K562 (cell line): ENCODE results near the gene CSF2RB. TPM values are rescaled to one million over a fixed set of nuclear protein-coding genes. Genes with fewer than 3 reads are reported as not detected.

ENCODE experiments used
- CGGBP1 ChIP-seq: fragments of 250-450 bp; sonication (Bioruptor Pico); IDR thresholded peaks from 2 replicates; pipeline ENCODE4 v1.9.0; 2021; ENCODE audit warnings: mild to moderate bottlenecking
- CREB1 ChIP-seq, 2 experiments: sonication (generic) in 1 of 2; formaldehyde crosslinking in 1 of 2; IDR thresholded peaks; 2 replicates each; pipeline versions ENCODE4 v1.6.1 to v1.8.0; 2012 to 2022; ENCODE audit warnings: inconsistent platforms in 1 of 2, mild to moderate bottlenecking in 1 of 2, missing genetic modification reagents in 1 of 2, moderate library complexity in 1 of 2
- CREM ChIP-seq: IDR thresholded peaks from 2 replicates; pipeline ENCODE4 v1.6.1; 2014; ENCODE audit warnings: antibody characterized with exemption, low read depth
- E2F3 ChIP-seq: fragments of 250-450 bp; sonication (Bioruptor Pico); IDR thresholded peaks from 2 replicates; pipeline ENCODE4 v1.4.0; 2020; ENCODE audit warnings: mild to moderate bottlenecking
- EP400 ChIP-seq: fragments of 450-650 bp; IDR thresholded peaks from 2 replicates; pipeline ENCODE4 v1.6.1; 2017; ENCODE audit warnings: antibody characterized with exemption, mild to moderate bottlenecking, moderate library complexity
- ETV5 ChIP-seq: sonication (generic); formaldehyde crosslinking; IDR thresholded peaks from 2 replicates; pipeline ENCODE4 v1.4.0; 2020; ENCODE audit warnings: low read depth, mild to moderate bottlenecking, missing genetic modification reagents
- HCFC1 ChIP-seq: IDR thresholded peaks from 2 replicates; pipeline ENCODE4 v1.6.1; 2012; ENCODE audit warnings: low read depth, low read length, improper control_type of control experiment
- KLF16 ChIP-seq: IDR thresholded peaks from 2 replicates; pipeline ENCODE4 v1.6.1; 2016; ENCODE audit warnings: antibody characterized with exemption
- MEIS2 ChIP-seq: fragments of 450-650 bp; IDR thresholded peaks from 2 replicates; pipeline ENCODE4 v1.6.1; 2014; ENCODE audit warnings: mild to moderate bottlenecking; ENCODE audit not compliant: partially characterized antibody
- RAD21 ChIP-seq, 2 experiments: fragments of 250-450 bp in 1 of 2; fragments of 450-650 bp in 1 of 2; sonication (Bioruptor Pico) in 1 of 2; formaldehyde crosslinking in 1 of 2; IDR thresholded peaks in 1 of 2; conservative IDR thresholded peaks in 1 of 2; 2 replicates each; pipeline versions ENCODE4 v1.4.0 to v1.8.0; 2020 to 2022; ENCODE audit warnings: mild to moderate bottlenecking in 2 of 2, moderate library complexity in 1 of 2
- REST ChIP-seq, 2 experiments: fragments of 450-650 bp; formaldehyde crosslinking in 1 of 2; IDR thresholded peaks; 2 replicates each; pipeline versions ENCODE4 v1.4.0 to v1.6.1; 2014 to 2020; ENCODE audit warnings: mild to moderate bottlenecking in 2 of 2, borderline replicate concordance in 1 of 2, low read depth in 1 of 2
- ZKSCAN3 ChIP-seq: fragments of 250-450 bp; sonication (Bioruptor Pico); IDR thresholded peaks from 2 replicates; pipeline ENCODE4 v1.4.0; 2020
- ZNF263 ChIP-seq: sonication (generic); formaldehyde crosslinking; IDR thresholded peaks from 2 replicates; pipeline ENCODE4 v1.8.0; 2022; ENCODE audit warnings: mild to moderate bottlenecking, missing genetic modification reagents, borderline replicate concordance
- ZNF444 ChIP-seq: fragments of 250-450 bp; sonication (Bioruptor Pico); IDR thresholded peaks from 2 replicates; pipeline ENCODE4 v1.4.0; 2020; ENCODE audit warnings: mild to moderate bottlenecking, moderate library complexity
- polyA plus RNA-seq, 8 experiments: library from polyadenylated mRNA; depleted of rRNA in 4 of 8; stranded (reverse) in 5 of 8; unstranded in 3 of 8; fragments of >200 nt; fragmentation: Nextera tagmentation in 2 of 8; fragmentation: Illumina TruSeq in 1 of 8; extraction: Ambion mirVana in 2 of 8; extraction: Trizol in 1 of 8; gene quantifications; 2 replicates each; pipeline versions ENCODE4 v1.2.1 to v1.2.3, GENCODE V29; 2011 to 2014; ENCODE audit warnings: inconsistent platforms in 1 of 8, missing spikeins in 1 of 8
- total RNA-seq, 7 experiments: library from RNA; depleted of rRNA in 6 of 7; stranded (reverse); fragments of >200 nt in 6 of 7; fragmentation: Illumina TruSeq in 2 of 7; extraction: Trizol in 2 of 7; gene quantifications; 2 replicates each; pipeline versions ENCODE4 v1.2.1 to v1.2.3, GENCODE V29; 2011 to 2021; ENCODE audit warnings: low replicate concordance in 1 of 7
- TF ChIP-seq, protein P1 (sequence below), 2 experiments: fragments of 150-350 bp in 1 of 2; IDR thresholded peaks; 2 replicates each; pipeline ENCODE4 v1.6.1; 2012 to 2016; ENCODE audit warnings: low read depth in 2 of 2, low read length in 2 of 2, mild to moderate bottlenecking in 1 of 2, moderate library complexity in 1 of 2

The CSF2RB gene
- total and polyA plus RNA-seq, 9 of the 15 experiments (the other 6 are each of a cell fraction or from before 2014, with no cell fraction given) = 0.04 to 1.0 (median 0.36) TPM

- TF ChIP-seq REST (IDR thresholded peaks at IDR 0.05; ENCODE audit: borderline replicate concordance) (peak; percentile 55; the same call in 1 of the 2 replicates), REST (CRISPR knock-in tag; IDR thresholded peaks at IDR 0.05; ENCODE audit: low read depth) (no peak), CREB1 (IDR thresholded peaks at IDR 0.05) (no peak), CREB1 (CRISPR knock-in tag; IDR thresholded peaks at IDR 0.05) (peak; percentile 71), EP400 (0 out of 2 replicates have a peak, but pooled peaks have one; percentile 20), E2F3 (CRISPR knock-in tag) (no peak), MEIS2 (peak; percentile 60), RAD21 (CRISPR knock-in tag; conservative IDR thresholded peaks at IDR 0.05 in 1 of 2, IDR thresholded peaks at IDR 0.05 in 1 of 2) (peak; percentile 70 to 79), ZNF263 (CRISPR knock-in tag) (no peak), ZKSCAN3 (no peak), HCFC1 (no peak), CGGBP1 (CRISPR knock-in tag) (no peak), CREM (peak; percentile 82), ETV5 (CRISPR knock-in tag) (peak; percentile 92), ZNF444 (CRISPR knock-in tag) (no peak), KLF16 (0 out of 2 replicates have a peak, but pooled peaks have one; percentile 12)
- TF ChIP-seq, protein P1, sequence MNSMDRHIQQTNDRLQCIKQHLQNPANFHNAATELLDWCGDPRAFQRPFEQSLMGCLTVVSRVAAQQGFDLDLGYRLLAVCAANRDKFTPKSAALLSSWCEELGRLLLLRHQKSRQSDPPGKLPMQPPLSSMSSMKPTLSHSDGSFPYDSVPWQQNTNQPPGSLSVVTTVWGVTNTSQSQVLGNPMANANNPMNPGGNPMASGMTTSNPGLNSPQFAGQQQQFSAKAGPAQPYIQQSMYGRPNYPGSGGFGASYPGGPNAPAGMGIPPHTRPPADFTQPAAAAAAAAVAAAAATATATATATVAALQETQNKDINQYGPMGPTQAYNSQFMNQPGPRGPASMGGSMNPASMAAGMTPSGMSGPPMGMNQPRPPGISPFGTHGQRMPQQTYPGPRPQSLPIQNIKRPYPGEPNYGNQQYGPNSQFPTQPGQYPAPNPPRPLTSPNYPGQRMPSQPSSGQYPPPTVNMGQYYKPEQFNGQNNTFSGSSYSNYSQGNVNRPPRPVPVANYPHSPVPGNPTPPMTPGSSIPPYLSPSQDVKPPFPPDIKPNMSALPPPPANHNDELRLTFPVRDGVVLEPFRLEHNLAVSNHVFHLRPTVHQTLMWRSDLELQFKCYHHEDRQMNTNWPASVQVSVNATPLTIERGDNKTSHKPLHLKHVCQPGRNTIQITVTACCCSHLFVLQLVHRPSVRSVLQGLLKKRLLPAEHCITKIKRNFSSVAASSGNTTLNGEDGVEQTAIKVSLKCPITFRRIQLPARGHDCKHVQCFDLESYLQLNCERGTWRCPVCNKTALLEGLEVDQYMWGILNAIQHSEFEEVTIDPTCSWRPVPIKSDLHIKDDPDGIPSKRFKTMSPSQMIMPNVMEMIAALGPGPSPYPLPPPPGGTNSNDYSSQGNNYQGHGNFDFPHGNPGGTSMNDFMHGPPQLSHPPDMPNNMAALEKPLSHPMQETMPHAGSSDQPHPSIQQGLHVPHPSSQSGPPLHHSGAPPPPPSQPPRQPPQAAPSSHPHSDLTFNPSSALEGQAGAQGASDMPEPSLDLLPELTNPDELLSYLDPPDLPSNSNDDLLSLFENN (IDR thresholded peaks at IDR 0.05; ENCODE audit: low read depth in 2 of 2, low read length in 2 of 2) = 0 out of 4 replicates have a peak, but pooled peaks of 1 of the 2 experiments have one; percentile 4
Observed at GRCh38 chr22:36977947-36978660, 64.7 kb downstream of the CSF2RB start (continued).
